GM04503 (cell line): ENCODE measurements around the gene KDELR1.

Experiments used
- DNase-seq: peaks from one replicate; pipeline ENCODE4 v3.0.0-alpha.2; 2012; ENCODE audit warnings: low read depth

Gene KDELR1

DNA sequence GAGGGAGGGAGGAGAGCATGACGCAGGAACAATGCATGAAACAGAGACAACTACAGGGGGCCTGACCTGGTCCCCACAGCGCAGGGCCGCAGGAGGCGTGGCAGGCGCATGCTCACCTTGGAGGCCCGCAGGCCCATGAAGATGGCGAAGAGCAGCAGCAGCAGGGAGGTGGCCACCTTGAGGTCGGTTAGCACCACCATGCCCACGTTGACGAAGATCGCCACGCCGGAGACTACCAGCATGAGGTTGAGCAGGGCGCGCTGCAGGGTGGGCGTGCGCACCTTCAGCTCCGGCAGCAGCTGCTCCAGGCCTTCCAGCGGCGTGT, 49.0 kb downstream of the KDELR1 start:
- DNase-seq: no peak

DNA sequence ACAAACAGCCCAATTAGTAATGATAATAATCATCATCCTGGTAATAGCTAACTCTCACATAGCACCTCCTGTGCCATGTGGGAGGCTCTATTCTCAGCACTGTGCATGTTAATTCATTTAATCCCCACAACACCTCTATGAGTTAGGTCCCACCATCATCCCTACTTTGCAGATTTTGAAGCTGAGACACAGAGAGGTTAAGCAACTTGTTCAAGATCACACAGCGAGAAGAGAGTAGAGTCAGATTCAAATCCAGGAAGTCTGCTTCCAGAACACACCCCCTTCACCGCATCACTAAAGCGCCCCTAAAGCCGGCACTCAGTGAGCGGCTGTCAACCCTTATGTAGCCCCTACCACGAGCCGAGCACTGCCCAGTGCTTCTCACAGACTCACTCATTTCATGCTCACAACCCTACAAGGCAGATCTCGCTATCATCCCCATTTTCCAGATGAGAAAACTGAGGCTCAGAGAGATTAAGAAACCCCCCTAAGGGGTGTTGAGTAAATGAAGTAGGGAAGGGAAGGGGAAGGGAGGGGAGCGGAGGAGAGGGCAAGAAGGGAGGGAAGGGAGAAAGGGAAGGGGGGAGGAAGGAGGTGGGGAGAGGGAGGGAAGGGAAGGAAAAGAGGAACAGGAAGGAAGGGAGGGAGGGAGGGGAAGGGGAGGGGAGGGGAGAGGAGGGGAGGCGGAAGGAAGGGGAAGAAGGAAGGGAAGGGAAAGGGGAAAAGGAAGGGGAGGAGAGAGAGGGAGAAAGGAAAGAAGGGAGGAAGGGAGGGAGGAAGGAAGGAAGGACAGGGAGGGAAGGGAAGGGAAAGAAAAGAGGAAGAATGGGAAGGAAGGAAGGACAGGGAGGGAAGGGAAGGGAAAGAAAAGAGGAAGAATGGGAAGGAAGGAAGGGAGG, 49.6 kb downstream of the KDELR1 start:
- no peak for DNase-seq

DNA sequence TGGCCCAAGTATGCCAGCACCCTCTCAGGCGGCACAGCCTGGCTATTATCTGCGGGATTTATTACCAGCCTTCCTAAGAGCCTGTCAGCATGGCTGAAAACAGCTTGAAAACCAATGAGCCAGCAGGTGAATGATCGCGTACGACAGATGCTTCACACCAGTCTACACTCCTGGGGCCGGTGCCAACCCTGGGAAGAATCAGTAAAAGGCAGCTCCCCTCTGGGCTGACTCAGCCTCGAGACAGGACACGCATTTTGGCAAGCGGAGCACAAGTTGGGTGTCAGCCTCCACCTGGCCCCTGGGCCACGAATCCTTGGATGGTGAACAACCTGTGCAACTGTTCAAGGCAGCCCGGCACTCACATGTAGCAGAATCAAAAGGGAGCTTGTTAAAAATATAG, 50.4 kb downstream of the KDELR1 start:
- no peak for DNase-seq

DNA sequence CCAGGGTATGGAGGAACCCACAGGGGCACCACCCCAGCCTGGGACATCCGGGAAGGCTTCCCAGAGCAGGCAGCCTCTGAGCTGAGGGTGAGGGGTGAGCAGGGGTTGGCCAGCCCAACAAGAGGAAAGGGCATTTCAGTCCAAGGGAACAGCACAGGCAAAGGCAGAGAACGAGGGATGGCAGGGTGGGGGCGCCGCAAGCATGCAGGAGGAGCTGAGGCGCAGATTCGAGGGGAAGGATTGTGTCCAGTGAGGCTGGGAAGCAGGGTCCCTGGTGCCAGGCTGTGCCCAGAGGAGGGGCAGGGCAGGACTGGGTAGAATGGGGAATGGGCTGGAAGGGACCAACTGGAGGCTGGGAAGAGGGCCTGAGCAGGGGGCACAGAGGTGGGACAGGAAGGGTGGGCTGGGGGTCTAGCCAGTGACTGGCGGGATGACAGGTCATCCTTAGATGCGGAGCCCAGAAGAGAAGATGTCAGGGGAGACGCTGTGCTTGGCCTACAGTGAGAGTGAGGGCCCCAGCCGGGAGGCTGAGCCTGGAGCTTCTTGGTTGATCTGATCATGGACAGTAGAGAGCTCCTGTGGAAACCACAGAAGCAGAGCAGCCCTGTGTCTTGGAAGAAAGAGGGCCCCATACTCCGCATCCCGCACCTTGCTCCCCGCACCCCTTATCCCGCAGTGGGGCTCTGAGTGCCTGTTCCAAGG, 52.4 kb downstream of the KDELR1 start:
- no peak for DNase-seq

DNA sequence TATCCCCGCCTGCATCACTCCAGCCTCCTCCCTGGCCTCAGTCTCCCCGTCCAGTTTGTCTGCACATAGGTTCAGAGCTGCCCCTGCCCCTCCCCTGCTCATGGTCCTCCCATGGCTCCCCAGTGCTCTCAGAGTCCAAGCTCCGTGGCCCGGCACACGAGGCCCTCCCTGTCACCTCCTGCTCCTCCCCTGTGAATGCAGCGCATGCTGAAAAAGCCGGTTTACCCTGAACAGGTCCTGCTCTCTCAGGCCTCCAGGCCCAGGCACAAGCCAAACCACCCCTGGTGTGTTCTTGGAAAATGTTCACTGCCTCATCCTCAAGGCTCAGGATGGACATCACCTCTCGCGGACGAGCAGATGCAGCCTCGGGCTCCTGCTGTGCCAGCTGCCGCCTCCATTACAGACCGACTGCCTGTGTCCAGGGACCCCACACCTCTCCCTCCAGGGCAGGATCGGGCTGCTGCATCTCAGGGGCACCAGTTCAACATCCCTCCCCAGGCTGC, 53.0 kb downstream of the KDELR1 start:
- DNase-seq: no peak

DNA sequence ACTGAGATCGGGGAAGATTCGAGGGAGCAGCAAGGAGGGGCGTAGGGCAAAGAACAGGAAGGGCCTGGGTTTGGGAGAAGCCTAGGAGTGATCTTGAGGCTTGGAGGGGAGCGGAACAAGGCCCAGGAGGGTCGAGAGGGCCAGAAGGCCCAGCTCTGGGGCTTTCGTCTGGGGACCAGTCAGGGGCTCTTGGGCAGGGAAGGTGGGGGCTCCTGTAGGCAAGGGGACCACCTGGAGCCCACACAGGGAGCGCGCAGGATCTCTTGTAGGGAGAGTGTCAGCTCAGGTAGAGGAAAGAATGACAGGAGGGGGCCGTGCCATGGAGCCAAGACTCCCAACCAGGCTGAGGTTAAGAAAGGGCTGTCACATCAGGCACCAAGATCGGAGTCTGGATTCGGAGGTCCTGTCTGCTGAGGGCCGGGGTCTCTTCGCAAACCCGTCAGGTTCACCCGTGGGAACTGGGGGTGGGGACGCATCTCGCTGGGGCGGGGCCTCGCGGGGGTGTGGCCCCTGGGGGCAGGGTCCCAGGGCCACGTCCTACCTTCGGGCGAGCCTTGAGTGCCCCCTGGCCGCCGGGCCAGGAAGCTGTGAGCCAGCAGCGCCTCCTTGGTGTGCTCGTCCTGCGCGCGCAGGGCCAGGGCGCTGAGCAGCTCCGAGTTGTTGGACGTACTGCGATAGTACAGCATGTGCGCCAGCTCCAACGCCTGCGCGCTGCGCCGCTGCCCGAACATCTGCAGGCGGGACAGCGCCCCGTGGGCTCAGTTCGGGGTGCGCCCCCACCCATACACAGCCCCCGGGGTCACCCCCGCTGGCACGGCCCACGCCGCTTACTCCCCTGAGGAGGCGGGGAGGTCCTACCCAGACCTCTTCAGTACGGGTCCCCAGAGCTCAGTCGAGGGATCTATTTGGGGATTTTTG, 57.6 kb downstream of the KDELR1 start:
- DNase-seq: no peak

DNA sequence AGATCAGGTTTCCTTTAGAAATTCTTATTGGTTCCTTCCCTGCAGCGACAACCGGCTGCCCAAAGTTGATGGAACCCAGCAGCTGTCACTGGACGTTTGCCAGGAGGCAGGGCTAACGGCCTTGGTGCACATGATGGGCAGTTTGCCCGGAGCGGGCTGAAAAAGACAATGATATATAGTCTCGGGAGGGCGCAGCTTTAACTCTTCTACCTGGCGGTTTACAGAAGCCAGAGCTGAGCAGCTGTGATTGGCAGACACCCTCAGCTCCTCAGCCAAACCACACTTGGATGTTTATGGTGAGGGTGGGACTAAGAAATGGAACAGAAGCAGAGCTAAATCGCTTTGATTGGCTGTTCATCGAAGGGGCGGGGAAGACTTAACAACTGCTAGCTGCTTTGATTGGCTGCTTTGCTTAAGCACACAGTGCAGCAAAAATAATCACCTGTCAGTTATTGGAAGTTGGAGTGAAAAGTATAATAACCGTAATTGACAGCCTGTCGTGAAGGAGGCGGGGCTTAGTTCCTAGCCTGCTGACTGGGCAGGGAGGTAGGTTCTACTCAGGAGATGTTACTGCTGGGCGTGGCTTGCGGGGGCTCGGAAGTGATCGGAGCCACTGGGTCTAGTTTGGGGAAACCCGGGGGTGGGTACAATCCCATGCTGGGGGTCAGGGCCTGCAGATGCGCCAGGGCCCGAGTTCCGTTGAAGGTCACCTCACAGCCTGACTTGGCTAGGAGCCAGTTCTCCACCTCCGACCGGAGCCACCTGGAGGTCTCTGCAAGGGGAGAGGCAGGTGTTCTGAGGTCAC, 58.5 kb downstream of the KDELR1 start:
- DNase-seq: peak; percentile 87
